DMS 273 (cell line): ENCODE results near the gene ABCF3.

Experiments
- DNase-seq: peaks from one replicate; lab custom pipeline; 2025; ENCODE audit not compliant: unreplicated experiment; lab: John Stamatoyannopoulos, UW

Gene ABCF3

GRCh38 chr3:184185461-184186183 lies 377 bp upstream of the ABCF3 start:
- DNase-seq: peak; percentile 100

DNA sequence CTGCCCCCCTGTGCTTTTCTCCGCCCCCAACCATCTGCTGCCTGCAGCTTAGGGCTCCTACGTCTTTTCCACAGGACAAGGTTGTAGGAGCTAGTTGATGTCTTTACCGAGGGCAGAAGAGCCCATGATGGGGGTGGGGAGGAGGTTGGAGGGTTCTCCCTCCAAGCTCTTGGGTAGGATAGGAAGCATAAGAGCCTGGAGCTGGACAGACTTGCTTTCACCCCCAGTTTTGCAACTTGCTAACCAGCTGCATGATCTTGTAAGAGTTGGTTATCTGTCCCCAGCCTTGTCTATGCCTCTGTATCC lies 856 bp downstream of the ABCF3 start:
- peak; percentile 73 for DNase-seq

- no peak for DNase-seq
These were observed 2.1 kb downstream of the ABCF3 start for GRCh38 chr3:184188080-184188479.

- no peak for DNase-seq
These were observed 3.4 kb downstream of the ABCF3 start for GRCh38 chr3:184189421-184189820.

GRCh38 chr3:184192889-184193288 lies 6.9 kb downstream of the ABCF3 start:
- DNase-seq: no peak

GRCh38 chr3:184193991-184194539 lies 8.1 kb downstream of the ABCF3 start:
- DNase-seq: no peak

- no peak for DNase-seq
These were observed 10.5 kb downstream of the ABCF3 start for GRCh38 chr3:184196536-184196935.

- DNase-seq: no peak
These were observed 12.5 kb downstream of the ABCF3 start for GRCh38 chr3:184198509-184198908.

GRCh38 chr3:184200825-184201224 lies 14.8 kb downstream of the ABCF3 start:
- no peak for DNase-seq

GRCh38 chr3:184203526-184203925 lies 17.5 kb downstream of the ABCF3 start:
- no peak for DNase-seq

GRCh38 chr3:184209146-184209923 lies 23.3 kb downstream of the ABCF3 start:
- no peak for DNase-seq

DNA sequence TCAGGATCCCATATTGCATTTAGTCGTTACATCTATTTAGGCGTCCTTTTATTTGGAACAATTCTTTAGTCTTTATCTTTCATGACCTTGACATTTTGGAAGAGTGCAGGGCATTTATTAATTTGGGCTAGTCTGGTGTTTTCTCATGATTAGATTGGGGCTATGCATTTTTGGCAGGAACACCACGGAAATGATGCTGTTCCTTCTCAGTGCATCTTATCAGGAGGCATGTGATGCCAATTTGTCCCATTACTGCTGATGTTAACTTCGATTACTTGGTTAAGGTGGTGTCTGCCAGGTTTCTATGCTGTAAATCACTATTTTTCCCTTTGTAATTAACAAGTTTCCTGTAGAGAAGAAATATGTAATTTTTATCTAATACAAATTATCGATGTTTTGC lies 25.3 kb downstream of the ABCF3 start:
- no peak for DNase-seq

DNA sequence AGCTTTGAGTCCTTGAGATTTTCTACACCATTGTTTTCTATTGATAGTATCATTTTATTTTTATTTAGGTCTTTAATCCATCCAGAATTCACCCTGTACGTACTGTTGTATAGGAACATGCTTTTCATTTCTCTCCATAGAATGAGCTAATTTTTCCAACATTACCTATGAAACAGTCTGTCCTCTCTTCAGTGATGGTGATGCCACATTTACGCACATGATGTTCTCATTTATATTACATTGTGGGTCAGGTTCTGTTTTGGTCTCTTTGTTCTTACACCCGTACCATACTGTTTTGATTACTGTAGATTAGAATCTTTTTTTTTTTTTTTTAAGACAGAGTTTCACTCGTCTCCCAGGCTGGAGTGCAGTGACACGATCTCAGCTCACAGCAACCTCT lies 25.7 kb downstream of the ABCF3 start:
- DNase-seq: no peak

DNA sequence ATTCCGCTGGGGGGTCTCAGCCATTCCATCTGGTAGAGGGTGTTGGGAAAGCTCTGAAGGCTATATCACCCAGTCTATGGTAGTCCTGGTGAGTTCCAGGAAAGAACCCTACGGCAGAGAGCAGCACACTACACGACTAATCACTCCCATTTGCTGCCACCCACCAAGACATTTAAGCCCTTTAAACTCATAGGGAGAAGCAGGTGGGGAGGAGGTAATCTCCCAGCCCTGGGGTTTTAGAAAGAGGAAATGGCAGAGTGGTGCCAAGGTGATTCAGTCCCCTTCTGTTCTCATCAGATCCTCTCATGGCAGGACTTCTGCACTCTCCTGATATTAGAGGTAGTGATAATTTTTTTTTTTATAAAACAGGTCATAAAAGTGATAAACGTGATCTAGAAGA lies 32.8 kb downstream of the ABCF3 start:
- no peak for DNase-seq

GRCh38 chr3:184222521-184222920 lies 36.5 kb downstream of the ABCF3 start:
- no peak for DNase-seq

DNA sequence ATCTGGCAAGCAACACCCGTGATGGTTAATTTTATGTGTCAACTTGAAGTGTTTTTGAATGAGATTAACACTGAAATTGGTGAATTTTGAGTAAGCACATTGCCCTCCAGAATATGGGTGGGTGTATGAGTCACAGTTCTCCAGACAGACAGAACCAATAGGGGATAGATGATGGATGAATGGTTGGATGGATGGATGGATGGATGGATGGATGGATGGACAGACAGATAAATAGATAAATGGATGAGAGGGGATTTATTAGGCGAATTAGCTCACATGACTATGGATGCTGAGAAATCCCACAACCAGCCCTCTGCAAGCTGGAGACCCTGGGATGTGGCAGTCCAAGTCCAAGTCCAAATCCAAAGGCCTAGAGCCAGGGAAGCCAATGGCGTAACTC lies 37.9 kb downstream of the ABCF3 start:
- no peak for DNase-seq

DNA sequence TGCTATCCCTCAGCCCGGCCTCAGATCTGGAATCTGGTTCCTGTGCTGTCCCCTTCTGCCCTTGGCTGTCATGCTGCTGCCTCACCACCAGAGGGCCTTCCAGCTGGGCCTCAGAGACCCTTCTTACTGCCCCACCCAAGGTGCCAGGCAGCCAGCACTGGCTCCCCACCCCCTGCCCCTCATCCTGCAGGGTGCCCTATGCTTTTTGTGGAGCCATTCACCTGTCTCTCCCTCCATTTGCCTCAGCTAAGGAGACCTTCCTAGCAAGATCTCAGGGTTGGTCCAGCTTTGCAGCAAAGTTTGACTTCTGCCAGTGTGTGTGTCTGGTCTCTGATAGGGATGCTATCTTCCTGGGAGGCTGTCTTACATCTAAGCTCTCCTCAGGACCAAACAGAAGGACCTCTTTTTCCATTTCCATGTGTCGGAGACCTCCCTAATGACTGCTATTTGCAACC lies 41.5 kb downstream of the ABCF3 start:
- DNase-seq: peak; percentile 78

- DNase-seq: no peak
These were observed 42.6 kb downstream of the ABCF3 start for GRCh38 chr3:184228376-184229137.

- peak; percentile 97 for DNase-seq
These were observed 43.5 kb downstream of the ABCF3 start, which contains the start of gene VWA5B2 for GRCh38 chr3:184229394-184230080. Gene VWA5B2 (plus strand): TSS chr3:184229585. CDS start chr3:184230529, 944 bp downstream.

GRCh38 chr3:184230081-184230602 lies 44.1 kb downstream of the ABCF3 start:
- peak; percentile 74 for DNase-seq
